HEK293 (cell line): ENCODE results near the gene CASP7.
"Not testable (repeated sequence)": the region's sequence is repeated elsewhere in the genome, so short reads cannot be mapped to it uniquely, and the experiment has no call there.

Source experiments
- CTCF ChIA-PET: fragments of 350-600 bp; formaldehyde crosslinking; extraction: SDS; loops from one replicate; lab custom pipeline; 2021; ENCODE audit warnings: antibody characterized with exemption; lab: Yijun Ruan, JAX
- POLR2A ChIA-PET: fragments of 300-600 bp; formaldehyde crosslinking; extraction: SDS; loops from one replicate; lab custom pipeline; 2020; ENCODE audit warnings: antibody characterized with exemption, inconsistent platforms; lab: Yijun Ruan, JAX
- H3K27ac ChIP-seq: fragments of 200-500 bp; sonication (Bioruptor generic); 2 replicates; pipeline ENCODE4 v1.5.1; 2014; ENCODE audit warnings: low read depth, low read length, control low read depth, inconsistent platforms; ENCODE audit errors: extremely low read depth
- H3K36me3 ChIP-seq, 2 experiments: fragments of 200-500 bp in 1 of 2; sonication (Bioruptor generic) in 1 of 2; 1 replicate in 1 of 2; 2 replicates in 1 of 2; pipeline ENCODE4 v1.5.1; 2014 to 2017; ENCODE audit warnings: inconsistent platforms in 2 of 2, low read length in 2 of 2; ENCODE audit not compliant: control insufficient read depth in 2 of 2, insufficient read depth in 1 of 2
- H3K4me1 ChIP-seq: fragments of 200-500 bp; sonication (Bioruptor generic); 2 replicates; pipeline ENCODE4 v1.5.1; 2014; ENCODE audit warnings: mild to moderate bottlenecking, low read length, inconsistent platforms; ENCODE audit not compliant: control insufficient read depth, insufficient read depth
- H3K4me3 ChIP-seq: 2 replicates; pipeline ENCODE4 v1.5.1; 2011; ENCODE audit warnings: low read depth, mild to moderate bottlenecking, control low read depth, low read length, moderate library complexity
- H3K9me3 ChIP-seq: fragments of 200-500 bp; sonication (Bioruptor generic); 2 replicates; pipeline ENCODE4 v1.5.1; 2014; ENCODE audit warnings: low read depth, low read length, inconsistent platforms; ENCODE audit not compliant: control insufficient read depth, insufficient read depth
- GLIS1 ChIP-seq: fragments of 450-650 bp; formaldehyde crosslinking; IDR thresholded peaks from 2 replicates; pipeline ENCODE4 v1.5.1; 2016; ENCODE audit warnings: missing biosample characterization, missing genetic modification characterization
- GLIS2 ChIP-seq: fragments of 450-650 bp; formaldehyde crosslinking; IDR thresholded peaks from 2 replicates; pipeline ENCODE4 v1.5.1; 2016; ENCODE audit warnings: missing biosample characterization, missing genetic modification characterization
- KLF1 ChIP-seq: fragments of 450-650 bp; formaldehyde crosslinking; IDR thresholded peaks from 2 replicates; pipeline ENCODE4 v1.5.1; 2016; ENCODE audit warnings: missing biosample characterization, missing genetic modification characterization
- MEIS1 ChIP-seq: sonication (generic); formaldehyde crosslinking; IDR thresholded peaks from 2 replicates; pipeline ENCODE4 v1.8.1; 2022; ENCODE audit warnings: missing genetic modification reagents, mild to moderate bottlenecking, borderline replicate concordance
- SP3 ChIP-seq: fragments of 450-650 bp; formaldehyde crosslinking; IDR thresholded peaks from 2 replicates; pipeline ENCODE4 v1.5.1; 2016; ENCODE audit warnings: missing biosample characterization, missing genetic modification characterization
- ZBTB1 ChIP-seq: fragments of 450-650 bp; formaldehyde crosslinking; IDR thresholded peaks from 2 replicates; pipeline ENCODE4 v1.5.1; 2016; ENCODE audit warnings: missing biosample characterization, missing genetic modification characterization
- ZEB2 ChIP-seq: fragments of 450-650 bp; formaldehyde crosslinking; IDR thresholded peaks from 2 replicates; pipeline ENCODE4 v1.5.1; 2016; ENCODE audit warnings: missing biosample characterization, missing genetic modification characterization
- ZIC2 ChIP-seq: fragments of 450-650 bp; formaldehyde crosslinking; IDR thresholded peaks from 2 replicates; pipeline ENCODE4 v1.5.1; 2016; ENCODE audit warnings: missing biosample characterization, missing genetic modification characterization
- ZNF274 ChIP-seq, 2 experiments: fragments of 200-500 bp in 1 of 2; fragments of 450-650 bp in 1 of 2; sonication (Bioruptor generic) in 1 of 2; formaldehyde crosslinking in 1 of 2; IDR thresholded peaks; 2 replicates each; pipeline versions ENCODE4 v1.5.1 to v1.6.1; 2014 to 2016; ENCODE audit warnings: borderline replicate concordance in 1 of 2, inconsistent platforms in 1 of 2, low read length in 1 of 2, missing biosample characterization in 1 of 2, missing genetic modification characterization in 1 of 2
- ZNF335 ChIP-seq: fragments of 450-650 bp; formaldehyde crosslinking; conservative IDR thresholded peaks from 2 replicates; pipeline ENCODE4 v1.5.1; 2016; ENCODE audit warnings: missing biosample characterization, missing genetic modification characterization
- ZNF433 ChIP-seq: fragments of 450-650 bp; formaldehyde crosslinking; IDR thresholded peaks from 2 replicates; pipeline ENCODE4 v1.5.1; 2016; ENCODE audit warnings: missing biosample characterization, missing genetic modification characterization, low read depth
- ZNF623 ChIP-seq: fragments of 450-650 bp; formaldehyde crosslinking; IDR thresholded peaks from 2 replicates; pipeline ENCODE4 v1.5.1; 2016; ENCODE audit warnings: missing biosample characterization, missing genetic modification characterization
- ZNF658 ChIP-seq: fragments of 450-650 bp; formaldehyde crosslinking; IDR thresholded peaks from 2 replicates; pipeline ENCODE4; 2016; ENCODE audit warnings: missing biosample characterization, missing genetic modification characterization
- ZNF768 ChIP-seq: fragments of 450-650 bp; formaldehyde crosslinking; IDR thresholded peaks from 2 replicates; pipeline ENCODE4 v1.5.1; 2018; ENCODE audit warnings: missing biosample characterization, mild to moderate bottlenecking, missing genetic modification characterization
- ZNF837 ChIP-seq: fragments of 450-650 bp; formaldehyde crosslinking; IDR thresholded peaks from 2 replicates; pipeline ENCODE4 v1.5.1; 2016; ENCODE audit warnings: missing biosample characterization, missing genetic modification characterization
- TF ChIP-seq, protein P1 (sequence below): fragments of 450-650 bp; formaldehyde crosslinking; IDR thresholded peaks from 2 replicates; pipeline ENCODE4 v1.5.1; 2017; ENCODE audit warnings: missing biosample characterization, mild to moderate bottlenecking, missing genetic modification characterization, moderate library complexity

CASP7 gene

GRCh38 chr10:113650172-113650571, 29.5 kb upstream of the CASP7 start:
- POLR2A ChIA-PET, result no interaction called here
- Histone ChIP-seq H3K36me3 (no peaks in the 10 kb centered on the region), H3K9me3 (no peaks in the 10 kb centered on the region)
- TF ChIP-seq ZEB2 (tag by site-specific recombination) (no peak), ZNF658 (tag by site-specific recombination) (no peak)
- TF ChIP-seq, all 188 proteins: peak for 0
- Histone ChIP-seq H3K4me1 (peaks cover under 1% of the 10 kb centered on the region; the same call in 1 of the 2 replicates), H3K4me3 (no peak overlapping the region), H3K27ac (no peak overlapping the region)
- CTCF ChIA-PET, result interaction anchor here (1.8 kb wide), 1 partner anchor 34 kb away, joined by 4 read pairs; no protein-coding TSS in a partner anchor

GRCh38 chr10:113651021-113651420, 28.7 kb upstream of the CASP7 start:
- Histone ChIP-seq H3K27ac (no peak overlapping the region), H3K9me3 (no peaks in the 10 kb centered on the region), H3K36me3 (no peaks in the 10 kb centered on the region), H3K4me3 (no peak overlapping the region), H3K4me1 (no peaks in the 10 kb centered on the region)
- POLR2A ChIA-PET, result no interaction called here
- TF ChIP-seq ZNF274 (IDR thresholded peaks at IDR 0.05; ENCODE audit: low read length), result no peak
- TF ChIP-seq ZNF274 (tag by site-specific recombination; IDR thresholded peaks at IDR 0.05; ENCODE audit: borderline replicate concordance), result no peak
- TF ChIP-seq, protein P1, sequence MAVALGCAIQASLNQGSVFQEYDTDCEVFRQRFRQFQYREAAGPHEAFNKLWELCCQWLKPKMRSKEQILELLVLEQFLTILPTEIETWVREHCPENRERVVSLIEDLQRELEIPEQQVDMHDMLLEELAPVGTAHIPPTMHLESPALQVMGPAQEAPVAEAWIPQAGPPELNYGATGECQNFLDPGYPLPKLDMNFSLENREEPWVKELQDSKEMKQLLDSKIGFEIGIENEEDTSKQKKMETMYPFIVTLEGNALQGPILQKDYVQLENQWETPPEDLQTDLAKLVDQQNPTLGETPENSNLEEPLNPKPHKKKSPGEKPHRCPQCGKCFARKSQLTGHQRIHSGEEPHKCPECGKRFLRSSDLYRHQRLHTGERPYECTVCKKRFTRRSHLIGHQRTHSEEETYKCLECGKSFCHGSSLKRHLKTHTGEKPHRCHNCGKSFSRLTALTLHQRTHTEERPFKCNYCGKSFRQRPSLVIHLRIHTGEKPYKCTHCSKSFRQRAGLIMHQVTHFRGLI (tag by site-specific recombination), result peak; percentile 42; the same call in 1 of the 2 replicates
- CTCF ChIA-PET, result interaction anchor here (0.6 to 1.8 kb wide), 3 partner anchors 35 to 590 kb away, joined by 3 to 4 read pairs (median 3); no protein-coding TSS in a partner anchor

- CTCF ChIA-PET, result interaction anchor here (1.8 kb wide), 1 partner anchor 36 kb away, joined by 4 read pairs; no protein-coding TSS in a partner anchor
Measured at GRCh38 chr10:113651898-113652297, 27.8 kb upstream of the CASP7 start.

DNA sequence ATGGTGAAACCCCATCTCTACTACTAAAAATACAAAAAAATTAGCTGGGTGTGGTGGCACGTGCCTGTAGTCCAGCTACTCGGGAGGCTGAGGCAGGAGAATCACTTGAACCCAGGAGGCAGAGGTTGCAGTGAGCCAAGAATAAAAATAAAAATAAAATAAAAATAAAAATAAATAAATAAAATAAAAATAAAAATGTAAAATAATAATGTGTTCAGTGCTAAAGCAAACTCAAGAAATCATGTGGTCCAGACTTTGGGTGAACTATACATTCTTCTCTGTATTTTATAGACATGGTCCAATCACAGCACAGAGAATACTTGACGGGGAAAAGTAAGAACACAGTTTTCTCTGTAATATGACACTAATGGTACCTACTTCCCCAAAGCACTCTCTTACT, 27.3 kb upstream of the CASP7 start:
- H3K36me3 ChIP-seq, POLR2A ChIA-PET, H3K9me3 ChIP-seq, H3K27ac ChIP-seq, H3K4me1 ChIP-seq, H3K4me3 ChIP-seq, CTCF ChIA-PET: not testable (repeated sequence)

More at GRCh38 chr10:113651898-113652297, 27.8 kb upstream of the CASP7 start:
- H3K36me3 ChIP-seq, result no peaks in the 10 kb centered on the region
- POLR2A ChIA-PET, result no interaction called here
- H3K27ac ChIP-seq, result no peak overlapping the region
- no peak overlapping the region for H3K4me3 ChIP-seq
- no peaks in the 10 kb centered on the region for H3K9me3 ChIP-seq
- TF ChIP-seq ZNF623 (tag by site-specific recombination), result no peak
- TF ChIP-seq SP3, result no peak
- TF ChIP-seq, all 188 proteins: peak for 0
- H3K4me1 ChIP-seq, result no peaks in the 10 kb centered on the region

DNA sequence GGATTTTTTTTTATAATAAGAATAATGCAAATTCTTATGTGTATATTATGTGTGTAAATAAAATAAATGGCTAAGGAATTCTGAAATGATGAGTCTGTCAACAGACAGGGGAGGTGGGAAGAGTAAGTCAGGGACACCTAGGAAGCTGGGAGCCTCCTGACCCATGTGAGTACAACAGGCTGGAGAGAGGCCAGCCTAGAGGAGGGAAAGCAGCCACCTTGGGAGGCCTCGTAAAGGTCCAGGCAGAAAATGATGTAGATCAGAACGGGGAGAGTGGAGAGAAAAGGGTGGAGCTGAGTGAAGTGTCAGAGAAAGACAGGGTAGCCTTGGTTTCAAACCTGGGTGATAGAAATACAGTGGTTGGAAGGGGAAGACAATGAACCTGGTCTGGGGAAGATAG, 22.8 kb upstream of the CASP7 start:
- Histone ChIP-seq H3K4me1 (no peaks in the 10 kb centered on the region), H3K27ac (no peak overlapping the region), H3K4me3 (no peak overlapping the region), H3K36me3 (no peaks in the 10 kb centered on the region), H3K9me3 (no peaks in the 10 kb centered on the region)
- ChIA-PET CTCF (interaction anchor here (0.6 kb wide), 1 partner anchor 147 kb away, joined by 3 read pairs; no protein-coding TSS in a partner anchor), POLR2A (no interaction called here)
- TF ChIP-seq ZNF837, result no peak
- TF ChIP-seq GLIS1, result peak; percentile 92
- TF ChIP-seq ZNF335, result 0 out of 2 replicates have a peak, but pooled peaks have one; percentile 12

GRCh38 chr10:113657544-113657943, 22.2 kb upstream of the CASP7 start:
- CTCF ChIA-PET, result interaction anchor here (0.6 kb wide), 1 partner anchor 146 kb away, joined by 3 read pairs; no protein-coding TSS in a partner anchor
- Histone ChIP-seq H3K9me3 (no peaks in the 10 kb centered on the region), H3K36me3 (no peaks in the 10 kb centered on the region), H3K4me3 (no peak overlapping the region), H3K27ac (no peak overlapping the region), H3K4me1 (no peaks in the 10 kb centered on the region)
- TF ChIP-seq KLF1 (tag by site-specific recombination) (no peak), ZIC2 (tag by site-specific recombination) (peak; percentile 55), ZNF335 (no peak), ZNF768 (no peak), GLIS2 (tag by site-specific recombination) (no peak), MEIS1 (no peak), ZBTB1 (tag by site-specific recombination) (no peak), ZNF433 (tag by site-specific recombination) (no peak)
- POLR2A ChIA-PET, result no interaction called here
